COLO829 (cell line): ENCODE measurements around the gene FUBP3.

Experiments
- DNase-seq: peaks from one replicate; pipeline ENCODE4 v3.0.0; 2012; ENCODE audit warnings: low spot score

The FUBP3 gene

GRCh38 chr9:130578865-130579737, at the start of gene FUBP3:
TSS of gene FUBP3 (plus strand) at chr9:130579577. CDS start at chr9:130579681, 104 bp downstream.
- peak; percentile 98 for DNase-seq

- no peak for DNase-seq
These were observed 48.4 kb upstream of the FUBP3 start for GRCh38 chr9:130530938-130531337.

- DNase-seq = no peak
These were observed 47.7 kb upstream of the FUBP3 start for GRCh38 chr9:130531670-130532069.

- DNase-seq = no peak
These were observed 46.8 kb upstream of the FUBP3 start for GRCh38 chr9:130532426-130533080.

- DNase-seq = peak; percentile 17
These were observed 43.4 kb upstream of the FUBP3 start for GRCh38 chr9:130535818-130536521.

- no peak for DNase-seq
These were observed 42.7 kb upstream of the FUBP3 start for GRCh38 chr9:130536701-130537107.

GRCh38 chr9:130537346-130538050, 41.9 kb upstream of the FUBP3 start:
- DNase-seq = no peak

- DNase-seq = no peak
These were observed 39.8 kb upstream of the FUBP3 start for GRCh38 chr9:130539420-130540223.

- no peak for DNase-seq
These were observed 37.8 kb upstream of the FUBP3 start for GRCh38 chr9:130541533-130541932.

- no peak for DNase-seq
These were observed 37.3 kb upstream of the FUBP3 start for GRCh38 chr9:130542038-130542437.

GRCh38 chr9:130542457-130543228, 36.7 kb upstream of the FUBP3 start:
- DNase-seq = peak; percentile 22

GRCh38 chr9:130543368-130543767, 36.0 kb upstream of the FUBP3 start:
- no peak for DNase-seq

- DNase-seq = no peak
These were observed 35.5 kb upstream of the FUBP3 start for GRCh38 chr9:130543859-130544258.

- no peak for DNase-seq
These were observed 35.0 kb upstream of the FUBP3 start for GRCh38 chr9:130544364-130544763.

GRCh38 chr9:130548103-130548502, 31.3 kb upstream of the FUBP3 start:
- no peak for DNase-seq

- no peak for DNase-seq
These were observed 30.2 kb upstream of the FUBP3 start for GRCh38 chr9:130549093-130549735.

- no peak for DNase-seq
These were observed 24.8 kb upstream of the FUBP3 start for GRCh38 chr9:130554606-130555005.

- DNase-seq = no peak
These were observed 24.3 kb upstream of the FUBP3 start for GRCh38 chr9:130555061-130555460.

GRCh38 chr9:130555968-130556367, 23.4 kb upstream of the FUBP3 start:
- DNase-seq = no peak
